ENCODE measurements around the gene USP1. TPM values are rescaled to one million over a fixed set of nuclear protein-coding genes. Genes with fewer than 3 reads are reported as not detected.
A peak's percentile ranks its signal among the peaks of the same experiment; 100 is the strongest.

The USP1 gene
- total RNA-seq (10 to 100 TPM in 1 of 2 donors, 1 to 10 TPM in 1; 8.1 to 33.8 TPM), polyA plus RNA-seq (1 to 10 TPM; 5.1 to 7.4 TPM)

DNA sequence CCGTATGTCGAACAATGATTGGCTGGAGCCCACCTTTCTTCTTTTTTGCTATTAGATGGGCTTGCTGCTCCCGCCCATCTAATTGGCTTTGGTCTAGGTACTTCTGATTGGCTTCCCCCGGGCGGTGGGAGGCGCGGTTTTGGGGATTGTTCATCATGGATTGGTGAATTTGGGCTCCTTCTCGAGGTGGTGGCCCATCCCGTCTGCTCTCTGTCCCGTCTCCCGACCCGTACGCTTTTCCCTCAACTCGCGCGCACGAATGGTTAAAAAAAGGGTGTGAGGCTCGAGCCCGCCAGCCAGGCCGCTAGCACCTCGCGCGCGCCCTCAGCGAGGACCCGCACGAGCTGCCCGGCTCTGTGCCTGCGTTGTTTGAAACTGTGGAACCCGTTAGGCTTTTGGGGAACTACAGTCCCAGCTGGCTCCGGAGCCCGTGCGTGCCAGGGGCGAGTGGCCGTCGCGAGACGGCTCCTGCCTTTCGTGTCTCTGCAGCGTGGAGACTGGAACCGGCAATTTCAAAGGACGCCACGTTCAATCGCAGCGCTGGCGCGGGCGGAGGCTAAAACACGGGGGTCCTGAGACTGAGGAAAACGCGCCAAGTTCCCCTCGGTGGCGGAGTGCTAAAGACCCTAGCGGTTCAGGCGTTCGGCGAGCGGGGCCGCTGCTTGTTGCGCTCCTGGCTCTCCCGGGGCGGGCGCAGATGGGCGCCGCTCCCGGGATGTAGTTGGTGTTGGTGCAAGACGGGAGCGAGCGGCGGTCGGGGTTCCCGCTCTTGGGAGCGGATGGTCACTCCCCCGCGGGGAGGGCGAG is at the start of gene USP1:
Gene USP1 (plus strand): TSS at position 584 of the 807 bp plus-strand sequence. CDS start 2,819 bp downstream, outside the sequence.
- Histone ChIP-seq H3K4me3 (ENCODE audit: low read depth in 1 of 3, low read length in 3 of 3) (peak within 1 kb of the TSS; percentile 94 to 100 (median 97)), H3K9ac (ENCODE audit: low read depth in 1 of 2, low read length in 2 of 2) (peak within 1 kb of the TSS; percentile 91 to 96), H3K36me3 (ENCODE audit: control insufficient read depth in 4 of 4, insufficient read depth in 3 of 4, low read depth in 1 of 4, low read length in 3 of 4) (peaks cover 0 to 1% (median under 1%) of the 10 kb centered on the region in 4 donors), H3K4me1 (ENCODE audit: control insufficient read depth in 4 of 4, insufficient read depth in 4 of 4, low read length in 3 of 4) (peaks cover 6 to 31% (median 20%) of the 10 kb centered on the region in 4 donors), H3K9me3 (ENCODE audit: control insufficient read depth in 4 of 4, low read length in 3 of 4) (no peaks in the 10 kb centered on the region), H3K27ac (ENCODE audit: low read depth in 1 of 2, low read length in 2 of 2) (peak within 1 kb of the TSS; percentile 91 to 96), H3K27me3 (ENCODE audit: control insufficient read depth in 4 of 4, insufficient read depth in 4 of 4, low read length in 3 of 4) (no peaks in the 10 kb centered on the region)
- WGBS: under 1% methylated on average over 76 of the region's 76 CpGs
- TF ChIP-seq SP1 (IDR thresholded peaks at IDR 0.05) (peak; percentile 99), ZBTB33 (IDR thresholded peaks at IDR 0.05) (peak; percentile 90), GABPA (IDR thresholded peaks at IDR 0.05 in 1 of 2, conservative IDR thresholded peaks at IDR 0.05 in 1 of 2) (peak in 1 of 2 donors; percentile 25), ATF3 (IDR thresholded peaks at IDR 0.05) (no peak), HNF4A (conservative IDR thresholded peaks at IDR 0.05) (peak in 1 of 2 donors; percentile 21), HNF4G (IDR thresholded peaks at IDR 0.05) (no peak), JUND (IDR thresholded peaks at IDR 0.05) (no peak), REST (IDR thresholded peaks at IDR 0.05) (peak; percentile 62), FOXA1 (IDR thresholded peaks at IDR 0.05) (no peak), EGR1 (IDR thresholded peaks at IDR 0.05; ENCODE audit: low read depth in 2 of 2) (peak in 1 of 2 donors; percentile 41), CTCF (IDR thresholded peaks at IDR 0.05; ENCODE audit: low read depth, low read length, missing input control) (no peak), RXRA (IDR thresholded peaks at IDR 0.05) (peak in 1 of 2 donors; percentile 42), MAX (IDR thresholded peaks at IDR 0.05) (peak; percentile 89)
- peak; percentile 92 for DNase-seq (ENCODE audit: low spot score)
